ENCODE data around the gene CRHR2. TPM values are rescaled to one million over a fixed set of nuclear protein-coding genes. Genes with fewer than 3 reads are reported as not detected.

CRHR2 gene
- total and polyA plus RNA-seq, 2 of the 4 experiments (the other 2 are of a cell fraction) = not detected

- no CpG with 5 or more reads among the region's 2 CpGs for WGBS, 2 experiments (ENCODE audit: extremely low coverage in 2 of 2, insufficient read length in 1 of 2)
- no peak overlapping the region for H3K4me2 ChIP-seq (ENCODE audit: low read depth, low read length)
- H3K27ac ChIP-seq (ENCODE audit: insufficient read depth, low read length) = no peak overlapping the region
- peaks cover 15% of the 10 kb centered on the region for H3K27me3 ChIP-seq (ENCODE audit: control insufficient read depth, insufficient read depth, low read length)
- no peak overlapping the region for H2BK15ac ChIP-seq (ENCODE audit: low read depth, low read length)
- H2AFZ ChIP-seq (replicated peaks; ENCODE audit: low read length, poor library complexity) = no peak overlapping the region
- TF ChIP-seq CTCF (conservative IDR thresholded peaks at IDR 0.05; ENCODE audit: low read depth, low read length) (no peak), SMC3 (IDR thresholded peaks at IDR 0.05; ENCODE audit: low read depth, low read length) (no peak), RAD21 (IDR thresholded peaks at IDR 0.05; ENCODE audit: low read length) (no peak), FOS (IDR thresholded peaks at IDR 0.05; ENCODE audit: low read depth, low read length) (no peak), USF2 (IDR thresholded peaks at IDR 0.05; ENCODE audit: low read depth, low read length) (no peak), CEBPB (IDR thresholded peaks at IDR 0.05; ENCODE audit: low read depth, low read length) (no peak), CHD1 (IDR thresholded peaks at IDR 0.05; ENCODE audit: low read depth, low read length) (no peak)
- H3K36me3 ChIP-seq (ENCODE audit: control insufficient read depth, insufficient read depth, low read length) = no peaks in the 10 kb centered on the region
- ChIA-PET POLR2A (ENCODE audit: unreplicated experiment) (no interaction called here), CTCF (no interaction called here)
- H2BK120ac ChIP-seq (ENCODE audit: low read depth, low read length) = no peak overlapping the region
- no peaks in the 10 kb centered on the region for H3K4me1 ChIP-seq (ENCODE audit: control insufficient read depth, insufficient read depth, low read length)
- no peak overlapping the region for H3K9ac ChIP-seq (ENCODE audit: low read depth, low read length)
- BruUV-seq (replicated peaks) = no TSS peak
- dilution Hi-C loops (cut with HindIII; ENCODE audit: low sequenced_read_pairs, unreplicated experiment) (no loop called here), intact Hi-C loops (cut with micrococcal nuclease) (no loop called here), in situ Hi-C loops (cut with MboI; ENCODE audit: low sequenced_read_pairs) (no loop called here)
- H4K20me1 ChIP-seq (ENCODE audit: insufficient read depth, low read length) = no peaks in the 10 kb centered on the region
- DNase-seq (no peak), ATAC-seq (ENCODE audit: low read depth) (no peak)
- H3K4me3 ChIP-seq (ENCODE audit: insufficient read depth, low read depth, low read length) = no peak overlapping the region
- no peak overlapping the region for H3K4ac ChIP-seq (ENCODE audit: low read depth, low read length)
- H3K9me1 ChIP-seq (ENCODE audit: insufficient read depth, low read length) = no peaks in the 10 kb centered on the region; the same call in 1 of the 2 replicates
- H3K18ac ChIP-seq (ENCODE audit: low read depth, low read length) = no peak overlapping the region
- H2BK5ac ChIP-seq (ENCODE audit: low read depth, low read length, poor library complexity, severe bottlenecking) = no peak overlapping the region
- H3K14ac ChIP-seq (replicated peaks; ENCODE audit: low read depth, low read length) = no peak overlapping the region
- H3K56ac ChIP-seq (ENCODE audit: extremely low read depth, insufficient read depth, low read length) = no peak overlapping the region
- no peak overlapping the region for H4K8ac ChIP-seq (ENCODE audit: low read depth in 2 of 2, low read length in 2 of 2)
- H3K9me3 ChIP-seq (ENCODE audit: control insufficient read depth, insufficient read depth, low read length) = no peaks in the 10 kb centered on the region
- H4K5ac ChIP-seq (ENCODE audit: low read depth, low read length) = no peak overlapping the region
- H2BK20ac ChIP-seq (ENCODE audit: low read depth, low read length) = no peak overlapping the region
- no peaks in the 10 kb centered on the region for H3K79me1 ChIP-seq (ENCODE audit: low read depth in 1 of 2, low read length in 2 of 2)
- H2AK9ac ChIP-seq (replicated peaks; ENCODE audit: low read depth, low read length, poor library complexity) = no peak overlapping the region
- H3K23ac ChIP-seq (ENCODE audit: low read depth, low read length) = no peak overlapping the region
- no peak overlapping the region for H2AK5ac ChIP-seq (ENCODE audit: low read depth, low read length)
- no peak overlapping the region for H4K91ac ChIP-seq (ENCODE audit: insufficient read depth, low read depth, low read length)
Observed at GRCh38 chr7:30657131-30657530, 25.1 kb downstream of the CRHR2 start.
